Measurements from ENCODE around the gene HLA-DPA1. TPM values are rescaled to one million over a fixed set of nuclear protein-coding genes. Genes with fewer than 3 reads are reported as not detected.

Gene HLA-DPA1
- 100 to 1,000 TPM in 2 of 4 donors, 10 to 100 TPM in 2; 57.1 to 127 (median 96.8) TPM for total RNA-seq

- 52 to 72% methylated on average over 8 of the region's 8 CpGs for WGBS, 2 donors
- H3K4me3 ChIP-seq (ENCODE audit: low read depth, poor library complexity, severe bottlenecking): no peak within 1 kb of the TSS
- intact Hi-C loops (cut with DNase I; ENCODE audit: low total_unique reads): no loop called here
- TF ChIP-seq CTCF (IDR thresholded peaks at IDR 0.05): no peak
- no peak for TF ChIP-seq POLR2A (IDR thresholded peaks at IDR 0.05)
- DNase-seq (ENCODE audit: low spot score in 2 of 2): peak in 1 of 2 donors; percentile 40
Measured at GRCh38 chr6:33073431-33073871, at the start of gene HLA-DPA1. Gene HLA-DPA1, minus strand, starts transcription at chr6:33073649.

- 81 to 83% methylated on average over 6 of the region's 6 CpGs for WGBS, 2 donors
- intact Hi-C loops (cut with DNase I; ENCODE audit: low total_unique reads): no loop called here
- TF ChIP-seq POLR2A (IDR thresholded peaks at IDR 0.05) (no peak), CTCF (IDR thresholded peaks at IDR 0.05) (no peak)
- peak in 1 of 2 donors; percentile 18 for DNase-seq (ENCODE audit: low spot score in 2 of 2)
- H3K4me3 ChIP-seq (ENCODE audit: low read depth, poor library complexity, severe bottlenecking): no peak overlapping the region
Measured at GRCh38 chr6:33123181-33123580, 49.7 kb upstream of the HLA-DPA1 start.

- WGBS, 2 donors: 47 to 55% methylated on average over 3 of the region's 3 CpGs
- no peak overlapping the region for H3K4me3 ChIP-seq (ENCODE audit: low read depth, poor library complexity, severe bottlenecking)
- DNase-seq (ENCODE audit: low spot score in 2 of 2): no peak
- TF ChIP-seq CTCF (IDR thresholded peaks at IDR 0.05) (no peak), POLR2A (IDR thresholded peaks at IDR 0.05) (no peak)
- intact Hi-C loops (cut with DNase I; ENCODE audit: low total_unique reads): no loop called here
Measured at GRCh38 chr6:33120001-33120400, 46.6 kb upstream of the HLA-DPA1 start.

GRCh38 chr6:33118525-33119123, 45.2 kb upstream of the HLA-DPA1 start:
- H3K4me3 ChIP-seq (ENCODE audit: low read depth, poor library complexity, severe bottlenecking): no peak overlapping the region
- DNase-seq (ENCODE audit: low spot score in 2 of 2): no peak
- intact Hi-C loops (cut with DNase I; ENCODE audit: low total_unique reads): no loop called here
- WGBS, 2 donors: 0% methylated on average over 3 of the region's 3 CpGs
- peak in 1 of 3 donors; percentile 30 for TF ChIP-seq CTCF (IDR thresholded peaks at IDR 0.05)
- TF ChIP-seq POLR2A (IDR thresholded peaks at IDR 0.05): no peak

GRCh38 chr6:33117811-33118277, 44.4 kb upstream of the HLA-DPA1 start:
- intact Hi-C loops (cut with DNase I; ENCODE audit: low total_unique reads): no loop called here
- 18 to 23% methylated on average over 9 of the region's 9 CpGs for WGBS, 2 donors
- no peak overlapping the region for H3K4me3 ChIP-seq (ENCODE audit: low read depth, poor library complexity, severe bottlenecking)
- peak in 1 of 2 donors; percentile 14 for DNase-seq (ENCODE audit: low spot score in 2 of 2)
- no peak for TF ChIP-seq CTCF (IDR thresholded peaks at IDR 0.05)
- no peak for TF ChIP-seq POLR2A (IDR thresholded peaks at IDR 0.05)
